Gastrocnemius medialis (tissue), 4 donors: ENCODE measurements around the gene AUNIP.

Source experiments
- CTCF ChIP-seq, 5 experiments: fragments of 450-650 bp in 3 of 5; fragments of 200-600 bp in 2 of 5; sonication (generic) in 2 of 5; IDR thresholded peaks in 4 of 5; conservative IDR thresholded peaks in 1 of 5; 1 replicate in 4 of 5; 2 replicates in 1 of 5; pipeline ENCODE4 v1.5.1; 2016 to 2019; ENCODE audit warnings: antibody characterized with exemption in 5 of 5, mild to moderate bottlenecking in 3 of 5, moderate library complexity in 3 of 5
- POLR2A ChIP-seq, 2 donors: fragments of 450-650 bp; IDR thresholded peaks; one replicate each; pipeline ENCODE4 v1.6.1; 2017; ENCODE audit warnings: antibody characterized with exemption in 2 of 2, mild to moderate bottlenecking in 2 of 2, moderate library complexity in 2 of 2

GRCh38 chr1:25873120-25873519, 13.9 kb upstream of the AUNIP start:
- TF ChIP-seq CTCF (IDR thresholded peaks at IDR 0.05 in 4 of 5, conservative IDR thresholded peaks at IDR 0.05 in 1 of 5) (no peak), POLR2A (IDR thresholded peaks at IDR 0.05) (no peak)
